ENCODE data around the gene C11orf54.

- TF ChIP-seq RAD21 (IDR thresholded peaks at IDR 0.05; ENCODE audit: insufficient read depth, low read depth, low read length) (no peak), FOXK2 (IDR thresholded peaks at IDR 0.05) (no peak), CTCF (IDR thresholded peaks at IDR 0.05 in 2 of 3, conservative IDR thresholded peaks at IDR 0.05 in 1 of 3; ENCODE audit: control insufficient read depth in 2 of 3, extremely low read depth in 1 of 3, insufficient read depth in 1 of 3, low read depth in 3 of 3, low read length in 3 of 3) (no peak), REST (IDR thresholded peaks at IDR 0.05; ENCODE audit: low read depth, low read length) (no peak), GABPA (IDR thresholded peaks at IDR 0.05; ENCODE audit: low read depth) (no peak), EZH2 (IDR thresholded peaks at IDR 0.05; ENCODE audit: borderline replicate concordance, control insufficient read depth, low read depth, low read length) (no peak), MAX (IDR thresholded peaks at IDR 0.05; ENCODE audit: low read depth, low read length) (no peak), IRF3 (IDR thresholded peaks at IDR 0.05) (no peak), MEF2A (IDR thresholded peaks at IDR 0.05; ENCODE audit: insufficient read depth, low read depth, low read length) (no peak), TCF12 (IDR thresholded peaks at IDR 0.05; ENCODE audit: low read depth, low read length) (no peak), EP300 (IDR thresholded peaks at IDR 0.05; ENCODE audit: borderline replicate concordance in 1 of 2, control insufficient read depth in 1 of 2, low read depth in 2 of 2, low read length in 2 of 2) (no peak), BRCA1 (IDR thresholded peaks at IDR 0.05; ENCODE audit: low read depth, low read length) (no peak), CHD2 (IDR thresholded peaks at IDR 0.05; ENCODE audit: borderline replicate concordance, low read depth, low read length) (no peak)
These were observed 20.9 kb upstream of the C11orf54 start for GRCh38 chr11:93720522-93720921.
